Activated naive CD4-positive, alpha-beta T cell treated with anti-CD3 and anti-CD28 coated beads, Interleukin-2, amount 50 U/mL, for 24 hours (primary cell): ENCODE results near the gene ZBTB32.
"Not testable (repeated sequence)": the region's sequence is repeated elsewhere in the genome, so short reads cannot be mapped to it uniquely, and the experiment has no call there.

Experiments
- H3K27ac Mint-ChIP-seq: one replicate; pipeline ENCODE4 v1.8.0; 2021; ENCODE audit warnings: mild to moderate bottlenecking, mixed read lengths
- H3K27me3 Mint-ChIP-seq: one replicate; pipeline ENCODE4 v1.8.0; 2021; ENCODE audit warnings: mixed read lengths
- H3K36me3 Mint-ChIP-seq: one replicate; pipeline ENCODE4 v1.8.0; 2021; ENCODE audit warnings: mixed read lengths
- H3K4me1 Mint-ChIP-seq: one replicate; pipeline ENCODE4 v1.8.0; 2021; ENCODE audit warnings: mixed read lengths
- H3K4me3 Mint-ChIP-seq: one replicate; pipeline ENCODE4 v1.8.0; 2021; ENCODE audit warnings: mild to moderate bottlenecking, mixed read lengths
- H3K9me3 Mint-ChIP-seq: one replicate; pipeline ENCODE4 v1.8.0; 2021; ENCODE audit warnings: mixed read lengths

Gene ZBTB32

GRCh38 chr19:35723671-35724070 lies 19.3 kb downstream of the ZBTB32 start:
- Mint-ChIP-seq H3K9me3 (no peaks in the 10 kb centered on the region), H3K27me3 (no peaks in the 10 kb centered on the region), H3K4me1 (peaks cover 22% of the 10 kb centered on the region), H3K36me3 (peaks cover 8% of the 10 kb centered on the region), H3K4me3 (no peak overlapping the region), H3K27ac (no peak overlapping the region)

- Mint-ChIP-seq H3K27ac (peak overlapping the region; percentile 41), H3K4me1 (peaks cover 20% of the 10 kb centered on the region)
- not testable (repeated sequence) for H3K9me3 Mint-ChIP-seq, H3K4me3 Mint-ChIP-seq, H3K27me3 Mint-ChIP-seq, H3K36me3 Mint-ChIP-seq
Measured at GRCh38 chr19:35724132-35724531, 19.8 kb downstream of the ZBTB32 start.

- no peak overlapping the region for H3K4me3 Mint-ChIP-seq
Measured at GRCh38 chr19:35724560-35724959, 20.2 kb downstream of the ZBTB32 start.

DNA sequence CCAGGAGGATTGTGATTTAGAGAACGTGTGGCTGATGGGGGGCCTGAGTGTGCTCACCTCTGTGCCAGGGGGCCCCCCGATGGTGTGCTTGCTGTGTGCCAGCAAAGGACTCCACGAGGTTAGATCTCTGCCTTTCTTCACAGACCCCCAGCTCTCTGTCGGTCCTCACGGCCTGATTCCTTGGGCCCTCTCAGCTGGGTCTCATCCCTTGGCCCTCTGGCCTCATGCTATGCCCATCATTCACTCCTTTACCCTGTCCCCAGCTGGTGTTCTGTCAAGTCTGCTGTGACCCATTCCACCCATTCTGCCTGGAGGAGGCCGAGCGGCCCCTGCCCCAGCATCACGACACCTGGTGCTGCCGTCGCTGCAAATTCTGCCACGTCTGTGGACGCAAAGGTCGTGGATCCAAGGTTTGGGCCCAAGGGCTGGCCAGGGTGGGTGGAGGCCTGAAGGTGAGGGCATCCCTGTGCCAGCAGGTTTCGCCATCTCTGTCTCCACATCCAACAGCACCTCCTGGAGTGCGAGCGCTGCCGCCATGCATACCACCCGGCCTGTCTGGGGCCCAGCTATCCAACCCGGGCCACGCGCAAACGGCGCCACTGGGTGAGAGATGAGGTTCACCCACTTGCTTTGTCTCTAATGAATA lies 21.0 kb downstream of the ZBTB32 start:
- Mint-ChIP-seq H3K9me3 (no peaks in the 10 kb centered on the region), H3K4me1 (peaks cover 11% of the 10 kb centered on the region), H3K4me3 (no peak overlapping the region), H3K36me3 (peaks cover 8% of the 10 kb centered on the region), H3K27ac (no peak overlapping the region), H3K27me3 (no peaks in the 10 kb centered on the region)

More at GRCh38 chr19:35724560-35724959, 20.2 kb downstream of the ZBTB32 start:
- H3K9me3 Mint-ChIP-seq, result no peaks in the 10 kb centered on the region
- H3K36me3 Mint-ChIP-seq, result peaks cover 8% of the 10 kb centered on the region
- peak overlapping the region; percentile 41 for H3K27ac Mint-ChIP-seq
- H3K27me3 Mint-ChIP-seq, result no peaks in the 10 kb centered on the region
- H3K4me1 Mint-ChIP-seq, result peaks cover 15% of the 10 kb centered on the region

GRCh38 chr19:35727053-35727955 lies 22.9 kb downstream of the ZBTB32 start:
- Mint-ChIP-seq H3K27ac (no peak overlapping the region), H3K36me3 (peaks cover 17% of the 10 kb centered on the region), H3K27me3 (no peaks in the 10 kb centered on the region), H3K4me1 (peaks cover 4% of the 10 kb centered on the region), H3K9me3 (no peaks in the 10 kb centered on the region), H3K4me3 (no peak overlapping the region)

- no peak overlapping the region for H3K4me3 Mint-ChIP-seq
- peaks cover 17% of the 10 kb centered on the region for H3K36me3 Mint-ChIP-seq
- no peaks in the 10 kb centered on the region for H3K27me3 Mint-ChIP-seq
- no peak overlapping the region for H3K27ac Mint-ChIP-seq
- peaks cover 4% of the 10 kb centered on the region for H3K4me1 Mint-ChIP-seq
- H3K9me3 Mint-ChIP-seq, result no peaks in the 10 kb centered on the region
Measured at GRCh38 chr19:35727956-35728706, 23.8 kb downstream of the ZBTB32 start.

- H3K36me3 Mint-ChIP-seq, result peaks cover 17% of the 10 kb centered on the region
- H3K27ac Mint-ChIP-seq, result no peak overlapping the region
- H3K27me3 Mint-ChIP-seq, result no peaks in the 10 kb centered on the region
- no peak overlapping the region for H3K4me3 Mint-ChIP-seq
- H3K9me3 Mint-ChIP-seq, result no peaks in the 10 kb centered on the region
- H3K4me1 Mint-ChIP-seq, result peaks cover 4% of the 10 kb centered on the region
Measured at GRCh38 chr19:35729021-35729420, 24.7 kb downstream of the ZBTB32 start.

DNA sequence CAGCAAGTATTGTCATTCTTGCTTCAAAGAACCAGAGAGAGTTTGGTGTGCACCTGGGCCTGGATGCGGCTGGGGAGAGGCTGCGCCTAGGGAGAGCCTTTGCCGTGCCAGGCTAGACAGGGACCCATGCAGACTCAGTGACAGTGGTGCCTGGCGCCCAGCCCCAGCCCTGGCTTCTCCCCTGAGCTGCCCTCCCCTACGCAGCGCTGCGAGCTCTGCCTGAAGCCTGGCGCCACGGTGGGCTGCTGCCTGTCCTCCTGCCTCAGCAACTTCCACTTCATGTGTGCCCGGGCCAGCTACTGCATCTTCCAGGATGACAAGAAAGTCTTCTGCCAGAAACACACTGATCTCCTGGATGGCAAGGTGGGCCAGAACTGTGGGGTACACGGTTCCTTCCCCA lies 25.4 kb downstream of the ZBTB32 start:
- Mint-ChIP-seq H3K27ac (no peak overlapping the region), H3K27me3 (no peaks in the 10 kb centered on the region), H3K4me1 (peaks cover 7% of the 10 kb centered on the region), H3K4me3 (no peak overlapping the region), H3K36me3 (peaks cover 14% of the 10 kb centered on the region), H3K9me3 (no peaks in the 10 kb centered on the region)

- Mint-ChIP-seq H3K27me3 (no peaks in the 10 kb centered on the region), H3K4me3 (no peak overlapping the region), H3K36me3 (peaks cover 14% of the 10 kb centered on the region), H3K9me3 (no peaks in the 10 kb centered on the region), H3K27ac (no peak overlapping the region), H3K4me1 (peaks cover 7% of the 10 kb centered on the region)
Measured at GRCh38 chr19:35730326-35730725, 26.0 kb downstream of the ZBTB32 start.

DNA sequence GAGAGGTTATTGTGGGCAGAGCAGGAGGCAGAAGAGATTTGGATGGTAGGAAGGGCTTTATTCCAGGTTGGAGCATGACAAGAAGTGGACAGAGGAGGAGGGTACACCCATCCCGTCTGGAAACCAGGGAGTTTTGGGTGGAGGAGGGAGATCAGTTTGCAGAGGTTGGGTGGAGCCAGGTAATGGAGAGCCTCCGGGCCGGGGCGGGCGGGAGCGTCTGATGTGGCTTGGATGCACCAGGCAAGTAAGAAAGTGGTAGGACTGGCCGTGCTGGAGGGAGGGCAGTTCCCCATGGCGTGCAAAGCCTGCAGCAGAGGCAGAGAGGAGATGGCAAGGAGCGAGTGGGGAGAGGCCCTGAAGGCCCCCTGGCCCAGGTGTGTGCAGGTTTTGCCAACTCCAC lies 27.0 kb downstream of the ZBTB32 start:
- Mint-ChIP-seq H3K9me3 (no peaks in the 10 kb centered on the region), H3K4me1 (peaks cover 13% of the 10 kb centered on the region), H3K36me3 (peaks cover 17% of the 10 kb centered on the region), H3K27ac (no peak overlapping the region), H3K4me3 (no peak overlapping the region), H3K27me3 (no peaks in the 10 kb centered on the region)

- no peak overlapping the region for H3K4me3 Mint-ChIP-seq
- peaks cover 19% of the 10 kb centered on the region for H3K4me1 Mint-ChIP-seq
- H3K27ac Mint-ChIP-seq, result no peak overlapping the region
- peaks cover 16% of the 10 kb centered on the region for H3K36me3 Mint-ChIP-seq
- H3K27me3 Mint-ChIP-seq, result no peaks in the 10 kb centered on the region
- no peaks in the 10 kb centered on the region for H3K9me3 Mint-ChIP-seq
Measured at GRCh38 chr19:35731779-35732405, 27.5 kb downstream of the ZBTB32 start.

- no peaks in the 10 kb centered on the region for H3K27me3 Mint-ChIP-seq
- no peak overlapping the region for H3K27ac Mint-ChIP-seq
- peaks cover 26% of the 10 kb centered on the region for H3K4me1 Mint-ChIP-seq
- peaks cover 15% of the 10 kb centered on the region for H3K36me3 Mint-ChIP-seq
- H3K9me3 Mint-ChIP-seq, result no peaks in the 10 kb centered on the region
- H3K4me3 Mint-ChIP-seq, result no peak overlapping the region
Measured at GRCh38 chr19:35732540-35733179, 28.3 kb downstream of the ZBTB32 start.

GRCh38 chr19:35733180-35734125 lies 29.1 kb downstream of the ZBTB32 start:
- Mint-ChIP-seq H3K4me1 (peaks cover 27% of the 10 kb centered on the region), H3K27me3 (no peaks in the 10 kb centered on the region), H3K27ac (no peak overlapping the region), H3K36me3 (peaks cover 13% of the 10 kb centered on the region), H3K9me3 (no peaks in the 10 kb centered on the region), H3K4me3 (no peak overlapping the region)

GRCh38 chr19:35734273-35734672 lies 29.9 kb downstream of the ZBTB32 start:
- H3K36me3 Mint-ChIP-seq, result peaks cover 13% of the 10 kb centered on the region
- H3K9me3 Mint-ChIP-seq, result no peaks in the 10 kb centered on the region
- no peak overlapping the region for H3K4me3 Mint-ChIP-seq
- H3K27ac Mint-ChIP-seq, result no peak overlapping the region
- no peaks in the 10 kb centered on the region for H3K27me3 Mint-ChIP-seq
- peaks cover 30% of the 10 kb centered on the region for H3K4me1 Mint-ChIP-seq
